ENCODE data around the gene GAK.

GAK gene

GRCh38 chr4:898869-899555 lies 33.1 kb downstream of the GAK start:
- no peak for TF ChIP-seq CTCF (IDR thresholded peaks at IDR 0.05; ENCODE audit: extremely low read depth, insufficient read depth, missing control alignments)
- no peak for DNase-seq (ENCODE audit: low spot score)
- in situ Hi-C loops (cut with MboI; ENCODE audit: low pct_unique_long_range_greater_than_20kb, low sequenced_read_pairs, unreplicated experiment), result no loop called here

GRCh38 chr4:898123-898522 lies 34.0 kb downstream of the GAK start:
- in situ Hi-C loops (cut with MboI; ENCODE audit: low pct_unique_long_range_greater_than_20kb, low sequenced_read_pairs, unreplicated experiment), result no loop called here
- DNase-seq (ENCODE audit: low spot score), result no peak
- no peak for TF ChIP-seq CTCF (IDR thresholded peaks at IDR 0.05; ENCODE audit: extremely low read depth, insufficient read depth, missing control alignments)

GRCh38 chr4:896630-897029 lies 35.5 kb downstream of the GAK start:
- TF ChIP-seq CTCF (IDR thresholded peaks at IDR 0.05; ENCODE audit: extremely low read depth, insufficient read depth, missing control alignments), result no peak
- in situ Hi-C loops (cut with MboI; ENCODE audit: low pct_unique_long_range_greater_than_20kb, low sequenced_read_pairs, unreplicated experiment), result no loop called here
- DNase-seq (ENCODE audit: low spot score), result no peak

- TF ChIP-seq CTCF (IDR thresholded peaks at IDR 0.05; ENCODE audit: extremely low read depth, insufficient read depth, missing control alignments), result no peak
- DNase-seq (ENCODE audit: low spot score), result no peak
- in situ Hi-C loops (cut with MboI; ENCODE audit: low pct_unique_long_range_greater_than_20kb, low sequenced_read_pairs, unreplicated experiment), result no loop called here
Measured at GRCh38 chr4:896216-896615, 35.9 kb downstream of the GAK start.

- in situ Hi-C loops (cut with MboI; ENCODE audit: low pct_unique_long_range_greater_than_20kb, low sequenced_read_pairs, unreplicated experiment), result no loop called here
- no peak for DNase-seq (ENCODE audit: low spot score)
- TF ChIP-seq CTCF (IDR thresholded peaks at IDR 0.05; ENCODE audit: extremely low read depth, insufficient read depth, missing control alignments), result no peak
Measured at GRCh38 chr4:895596-895995, 36.5 kb downstream of the GAK start.

GRCh38 chr4:893995-894705 lies 38.0 kb downstream of the GAK start:
- DNase-seq (ENCODE audit: low spot score), result no peak
- in situ Hi-C loops (cut with MboI; ENCODE audit: low pct_unique_long_range_greater_than_20kb, low sequenced_read_pairs, unreplicated experiment), result no loop called here
- TF ChIP-seq CTCF (IDR thresholded peaks at IDR 0.05; ENCODE audit: extremely low read depth, insufficient read depth, missing control alignments), result no peak

All from GM13977 (cell line).